H54 (cell line): ENCODE data around the gene ZNF512B.
"Not testable (repeated sequence)": the region's sequence is repeated elsewhere in the genome, so short reads cannot be mapped to it uniquely, and the experiment has no call there.

Experiments used
- DNase-seq: peaks from one replicate; pipeline ENCODE4 v3.0.0; 2011; ENCODE audit warnings: low spot score, mixed read lengths; ENCODE audit not compliant: insufficient read length
- FAIRE-seq: peaks from 3 replicates; lab custom pipeline; 2011; peaks lifted over from hg19 to GRCh38; lab: Jason Lieb, UNC
- POLR2A ChIP-seq: IDR thresholded peaks from 2 replicates; pipeline ENCODE4 v1.6.1; 2011; ENCODE audit warnings: low read depth, mild to moderate bottlenecking, low read length

ZNF512B gene

DNA sequence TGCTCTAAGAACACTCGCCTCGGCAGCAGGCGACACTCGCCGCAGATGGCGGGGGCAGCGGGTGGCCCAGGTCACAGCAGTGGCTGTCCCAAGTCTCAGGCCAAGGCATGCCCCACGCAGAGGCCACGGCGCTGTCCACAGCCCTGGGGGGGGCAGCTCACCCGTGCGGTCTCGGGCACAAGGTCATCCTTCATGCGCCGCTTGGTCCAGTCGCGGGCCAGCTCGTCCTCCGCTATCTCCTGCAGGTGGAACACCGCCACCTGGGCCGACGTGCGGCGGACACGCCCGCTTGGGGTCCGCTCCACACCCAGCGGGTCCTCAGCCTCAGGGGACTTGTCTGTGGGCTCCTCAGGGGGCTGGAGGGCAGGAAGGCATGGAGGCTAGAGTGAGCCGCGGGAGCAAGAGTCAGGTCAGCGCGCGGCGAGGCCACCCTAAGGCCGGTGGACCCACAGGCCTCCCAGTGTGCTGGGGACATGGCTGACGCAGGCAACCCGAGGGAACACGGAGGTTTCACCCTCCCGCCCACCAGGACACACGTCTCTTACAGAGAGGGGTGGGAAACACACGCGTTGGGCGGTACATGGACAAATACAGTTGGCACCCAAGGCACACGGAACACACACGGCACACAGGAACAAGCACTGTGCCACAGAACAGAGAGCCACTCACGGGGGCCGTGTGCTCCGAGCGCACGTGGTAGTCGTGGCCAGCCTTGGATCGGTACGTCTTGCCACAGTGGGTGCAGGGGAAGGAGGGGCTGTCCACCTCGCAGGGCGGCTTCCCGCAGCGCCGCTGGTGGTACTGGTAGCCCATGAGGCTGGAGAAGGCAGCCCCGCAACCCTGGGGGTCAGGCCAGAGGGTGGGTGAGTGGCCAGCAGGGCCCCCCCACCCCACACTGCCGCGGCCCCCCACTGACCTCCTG lies 7.0 kb downstream of the ZNF512B start:
- no peak for TF ChIP-seq POLR2A
- no peak for DNase-seq
- no peak for FAIRE-seq

- TF ChIP-seq POLR2A: no peak
- FAIRE-seq: no peak
- DNase-seq: no peak
These were observed 7.9 kb downstream of the ZNF512B start for GRCh38 chr20:63961664-63962425.

DNA sequence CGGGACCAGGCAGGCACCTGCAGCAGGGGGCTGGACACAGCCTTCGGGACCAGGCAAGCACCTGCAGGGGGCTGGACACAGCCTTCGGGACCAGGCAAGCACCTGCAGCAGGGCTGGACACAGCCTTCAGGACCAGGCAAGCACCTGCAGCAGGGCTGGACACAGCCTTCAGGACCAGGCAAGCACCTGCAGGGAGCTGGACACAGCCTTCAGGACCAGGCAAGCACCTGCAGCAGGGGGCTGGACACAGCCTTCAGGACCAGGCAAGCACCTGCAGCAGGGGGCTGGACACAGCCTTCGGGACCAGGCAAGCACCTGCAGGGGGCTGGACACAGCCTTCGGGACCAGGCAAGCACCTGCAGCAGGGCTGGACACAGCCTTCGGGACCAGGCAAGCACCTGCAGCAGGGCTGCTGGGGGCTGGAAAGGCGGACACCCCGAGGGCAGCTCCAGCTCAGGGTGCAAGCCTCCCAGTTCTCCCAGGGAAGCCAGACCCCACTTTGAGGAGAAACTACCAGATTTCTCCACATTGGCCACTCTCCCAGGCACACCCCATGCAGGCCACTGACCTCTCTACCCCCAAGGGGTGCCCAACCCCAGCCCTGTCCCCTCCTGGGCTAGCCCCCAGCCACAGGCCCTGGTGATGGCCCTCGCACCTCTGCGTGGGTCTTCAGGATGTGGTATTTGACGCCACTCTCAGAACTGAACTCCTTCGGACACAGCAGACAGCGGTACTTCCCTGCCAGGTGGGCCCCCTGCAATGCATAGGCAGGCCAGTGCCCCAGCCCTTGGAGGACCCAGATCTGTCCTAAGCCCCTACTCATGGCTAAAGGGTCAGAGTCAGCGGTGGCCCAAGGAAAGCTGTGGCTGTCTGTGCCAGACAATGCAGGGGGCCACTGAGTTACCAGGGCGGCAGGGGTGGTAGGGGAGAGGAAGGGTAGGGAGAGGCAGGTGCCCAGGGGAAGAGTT lies 8.8 kb downstream of the ZNF512B start:
- not testable (repeated sequence) for FAIRE-seq, DNase-seq

DNA sequence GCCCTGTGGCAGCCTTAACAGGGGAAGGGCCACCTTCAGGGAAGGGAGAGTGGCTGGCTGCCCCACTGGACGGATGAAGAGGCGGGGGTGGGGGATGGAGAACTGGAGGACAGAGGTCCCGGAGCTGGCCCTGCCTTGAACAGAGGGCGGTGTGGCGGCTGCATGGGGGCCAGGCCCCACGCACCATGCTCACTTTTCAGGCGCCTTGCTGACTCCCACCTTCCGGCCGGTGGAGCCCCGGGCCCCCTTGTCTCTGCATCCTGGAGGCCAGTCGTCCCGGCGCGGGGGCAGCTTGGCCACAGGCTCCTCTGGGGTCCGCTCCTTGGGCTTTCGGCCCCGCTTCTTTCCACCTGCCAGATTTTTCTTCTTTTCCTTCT lies 10.0 kb downstream of the ZNF512B start:
- DNase-seq (no peak), FAIRE-seq (no peak)
- no peak for TF ChIP-seq POLR2A

DNA sequence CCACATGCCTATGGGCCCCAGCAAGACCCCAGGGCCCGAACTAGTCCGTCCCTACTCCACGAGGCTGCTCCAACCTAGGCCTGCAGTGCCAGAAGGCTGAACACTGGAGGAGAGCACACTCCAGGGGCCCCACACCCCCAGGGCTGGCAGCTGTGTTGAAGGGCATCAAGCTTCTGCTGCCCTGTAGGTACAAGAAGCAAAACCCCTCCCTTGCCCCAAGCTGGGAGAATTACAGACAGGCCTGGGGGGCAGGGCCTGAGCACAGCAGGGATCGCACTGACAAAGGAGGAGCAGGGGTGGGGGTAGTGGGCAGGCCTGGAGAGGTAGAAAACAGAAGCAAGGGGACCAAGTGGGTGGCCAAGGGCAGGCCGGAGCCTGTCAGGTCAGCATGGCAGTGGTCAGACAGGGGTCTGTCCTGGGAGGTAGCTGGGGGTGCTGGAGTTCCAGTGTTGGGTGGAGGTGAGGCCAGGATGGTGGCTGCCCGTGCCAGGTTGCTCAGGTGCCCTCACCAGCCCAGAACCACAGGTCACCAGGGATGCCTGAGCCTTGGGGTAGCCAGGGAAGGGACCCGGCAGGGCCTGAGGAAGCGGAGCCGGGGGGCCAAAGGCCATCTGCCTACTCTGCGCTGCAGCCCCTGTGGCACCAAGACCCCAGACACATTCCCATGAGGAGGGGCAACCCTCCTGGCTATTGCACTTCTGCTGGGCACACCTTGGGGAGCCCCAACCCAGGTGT lies 10.6 kb downstream of the ZNF512B start:
- FAIRE-seq: no peak
- TF ChIP-seq POLR2A: no peak

GRCh38 chr20:63958471-63958870 lies 11.3 kb downstream of the ZNF512B start:
- DNase-seq: no peak
- no peak for TF ChIP-seq POLR2A
- no peak for FAIRE-seq

More for the DNA sequence above, 10.6 kb downstream of the ZNF512B start:
- no peak for DNase-seq

DNA sequence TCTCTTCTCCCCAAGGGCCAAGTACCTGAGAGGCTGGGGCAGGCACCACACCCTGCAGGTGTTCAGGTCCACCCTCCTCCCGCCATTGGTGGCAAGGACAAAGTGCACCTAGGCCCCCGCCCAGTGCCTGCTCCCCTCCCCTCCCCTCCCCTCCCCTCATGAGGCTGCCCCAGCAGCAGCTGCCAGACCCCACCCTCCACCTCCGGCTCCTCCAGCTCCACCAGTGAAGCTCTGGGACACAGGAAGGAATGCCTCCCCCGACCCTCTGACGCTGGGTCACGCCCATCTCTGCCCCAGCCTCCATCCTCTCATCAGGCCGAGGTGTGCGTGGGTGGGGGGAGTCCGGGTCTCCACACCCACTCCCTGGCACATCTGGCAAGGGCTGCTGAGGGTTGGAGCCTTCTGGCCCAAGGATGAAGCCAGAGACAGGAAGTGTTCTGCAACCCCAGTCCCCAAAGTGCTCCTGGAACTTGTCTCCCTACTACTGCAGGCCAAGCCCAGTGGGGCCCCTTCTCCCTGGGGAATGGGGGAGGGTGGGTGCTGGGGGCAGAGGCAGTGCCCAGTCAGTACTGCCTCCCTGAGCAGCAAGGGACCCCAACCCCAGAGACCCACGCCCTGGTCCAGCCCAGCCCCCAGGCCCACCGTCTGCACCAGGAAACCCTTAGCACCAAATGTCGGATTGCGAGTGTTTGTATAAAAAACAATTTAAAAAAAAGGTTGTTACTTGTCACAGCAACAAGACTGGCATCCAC lies 11.9 kb downstream of the ZNF512B start:
- no peak for FAIRE-seq
- no peak for DNase-seq
- no peak for TF ChIP-seq POLR2A

GRCh38 chr20:63957004-63957689 lies 12.6 kb downstream of the ZNF512B start:
- TF ChIP-seq POLR2A: no peak
- FAIRE-seq (no peak), DNase-seq (peak; percentile 87)

GRCh38 chr20:63956664-63957003 lies 13.1 kb downstream of the ZNF512B start:
- DNase-seq: no peak
- TF ChIP-seq POLR2A: no peak
- no peak for FAIRE-seq

DNA sequence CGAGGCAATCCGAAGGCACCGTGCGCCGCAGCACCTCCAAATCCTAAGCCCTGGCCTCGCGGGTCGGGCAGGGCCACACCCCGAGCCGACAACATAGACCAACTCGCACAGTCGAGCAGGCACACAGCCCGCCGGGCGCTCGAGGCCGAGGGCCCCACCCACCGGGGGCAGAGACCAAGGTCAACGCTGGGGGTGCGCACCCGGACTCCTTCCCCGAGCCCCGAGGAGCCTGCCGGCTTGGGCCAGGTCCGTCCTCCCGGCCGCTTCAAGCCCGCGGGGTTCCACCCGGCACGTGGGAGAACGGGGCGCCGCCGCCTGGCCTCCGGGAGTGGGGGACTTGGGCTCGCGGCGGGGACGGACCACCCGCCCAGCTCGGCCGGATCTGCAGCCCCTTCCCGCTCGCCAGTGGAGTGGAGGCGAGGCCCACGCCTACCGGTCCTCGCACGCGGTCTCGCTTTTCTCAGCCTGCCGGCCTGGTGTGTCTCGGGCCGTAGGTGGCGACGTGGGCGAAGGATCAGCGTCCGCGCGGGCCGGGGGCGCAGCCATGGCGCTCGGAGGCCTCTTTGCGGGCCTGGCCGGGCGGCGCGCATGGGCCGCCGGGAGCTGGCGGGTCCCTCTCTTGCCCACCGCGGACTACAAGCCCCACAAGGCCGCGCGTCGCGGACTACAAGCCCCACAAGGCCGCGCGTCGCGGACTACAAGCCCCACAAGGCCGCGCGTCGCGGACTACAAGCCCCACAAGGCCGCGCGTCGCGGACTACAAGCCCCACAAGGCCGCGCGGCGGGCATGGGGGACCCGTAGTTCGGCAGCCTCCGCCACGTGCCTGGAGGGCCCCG lies 13.7 kb downstream of the ZNF512B start, which contains the start of gene UCKL1:
TSS of gene UCKL1 (minus strand) at position 590 of the 837 bp plus-strand sequence. CDS start at position 546, 44 bp downstream.
- peak; percentile 85 for DNase-seq
- no peak for FAIRE-seq
- peak; percentile 92 for TF ChIP-seq POLR2A
